GM21526 (cell line): ENCODE measurements around the gene MYO3B.
"Not testable (repeated sequence)": the region's sequence is repeated elsewhere in the genome, so short reads cannot be mapped to it uniquely, and the experiment has no call there.

Experiments used
- ATAC-seq: cut with Tn5 transposase; IDR thresholded peaks from one replicate; pipeline ENCODE4 v1.9.1; 2021; ENCODE audit warnings: moderate library complexity; ENCODE audit not compliant: unreplicated experiment, low FRiP score

Gene MYO3B

GRCh38 chr2:170530284-170530745 lies 352.4 kb downstream of the MYO3B start:
- no peak for ATAC-seq

DNA sequence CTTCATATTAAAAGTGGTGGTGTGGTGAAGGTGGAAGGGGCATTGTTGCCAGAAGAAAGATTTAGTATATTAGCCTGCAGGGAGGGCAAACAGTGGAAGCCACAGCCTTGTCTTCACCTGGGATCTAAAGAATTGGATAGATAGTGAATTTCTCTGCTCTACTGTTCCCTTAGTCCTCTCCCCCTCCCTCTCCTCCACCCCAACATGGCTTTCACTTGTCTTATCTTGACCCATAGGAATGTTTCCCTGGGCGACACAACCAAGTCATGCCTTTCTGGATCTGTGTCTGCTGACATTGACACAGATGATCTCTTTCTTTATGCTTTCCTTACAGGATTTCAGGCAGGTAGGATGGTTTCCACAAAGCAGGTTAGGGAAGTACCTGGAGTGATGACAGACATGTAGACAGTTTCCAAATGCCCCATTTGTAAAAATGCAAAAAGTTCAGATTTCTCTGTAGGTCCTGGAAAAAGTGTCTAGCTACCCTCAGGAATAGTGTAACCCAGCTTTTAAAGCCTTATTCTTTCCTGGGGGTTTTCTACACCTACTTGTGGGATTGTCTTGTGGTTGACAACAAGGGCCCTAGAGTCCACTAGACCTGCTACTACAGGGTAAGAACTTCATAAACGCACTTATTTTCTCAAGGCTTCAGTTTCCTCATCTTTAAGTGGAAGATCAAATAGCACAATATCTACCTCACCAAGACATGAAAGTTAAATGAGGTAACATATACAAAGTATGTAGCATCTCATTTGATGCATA lies 353.0 kb downstream of the MYO3B start:
- ATAC-seq, result no peak

- ATAC-seq, result no peak
Observed at GRCh38 chr2:170531876-170532275, 353.9 kb downstream of the MYO3B start.

DNA sequence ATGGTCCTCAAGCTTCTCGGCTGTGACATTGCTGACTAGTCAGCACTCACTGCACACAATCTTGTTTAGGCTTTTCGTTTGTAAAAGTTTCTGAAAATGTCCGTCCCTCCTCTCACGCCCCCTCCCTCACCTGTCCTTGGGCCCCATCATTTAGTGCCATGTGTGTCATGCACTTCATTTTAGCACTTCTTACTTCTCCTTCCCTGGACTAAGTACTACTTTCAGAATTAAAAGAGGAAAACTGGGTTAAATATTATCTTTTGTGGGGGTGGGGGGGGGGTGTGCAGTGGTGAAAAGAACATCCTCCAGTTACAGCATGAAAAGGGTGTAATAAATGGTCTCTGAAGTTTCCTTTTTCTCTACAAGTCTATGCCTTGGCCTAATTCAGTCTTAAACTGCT lies 355.2 kb downstream of the MYO3B start:
- ATAC-seq, result no peak

DNA sequence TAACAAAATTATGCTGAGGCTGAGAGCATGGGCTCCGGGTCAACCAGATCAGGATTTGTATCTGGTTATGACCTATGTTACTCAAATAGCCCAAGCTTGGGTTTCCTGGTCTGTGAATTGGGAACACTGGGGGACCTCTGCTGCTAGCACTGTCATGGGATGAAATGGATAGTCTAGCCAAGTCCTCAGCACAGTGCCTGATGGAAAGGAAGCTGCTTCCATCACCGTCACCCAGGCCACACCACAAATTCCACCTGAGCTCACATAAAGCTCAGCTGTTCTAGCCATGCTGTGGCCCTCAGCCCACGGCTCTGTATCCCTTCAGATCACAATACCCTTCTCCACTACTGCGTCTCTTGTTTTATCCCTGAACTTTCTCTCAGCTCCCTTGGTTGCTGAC lies 357.6 kb downstream of the MYO3B start:
- no peak for ATAC-seq

GRCh38 chr2:170544817-170545216 lies 366.9 kb downstream of the MYO3B start:
- no peak for ATAC-seq

DNA sequence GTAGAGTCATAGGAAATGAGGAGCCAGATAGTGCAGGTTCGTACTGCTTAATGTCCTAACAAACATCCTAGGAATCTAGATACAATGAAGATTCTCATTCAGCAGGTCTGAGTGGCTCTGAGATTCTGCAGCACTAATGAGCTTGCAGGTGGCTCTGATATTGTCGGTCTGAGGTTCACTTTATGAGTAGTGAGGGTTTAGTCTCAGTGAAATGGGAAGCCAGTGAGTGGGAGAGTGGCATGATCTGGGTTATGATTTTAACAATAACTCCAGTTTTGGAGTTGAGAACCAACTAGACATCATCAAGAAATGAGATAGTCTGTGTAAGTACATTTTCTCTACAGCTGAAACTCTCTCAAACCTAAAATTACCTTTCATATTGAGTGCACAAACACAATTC lies 370.4 kb downstream of the MYO3B start:
- no peak for ATAC-seq

GRCh38 chr2:170550501-170550900 lies 372.6 kb downstream of the MYO3B start:
- ATAC-seq, result no peak

DNA sequence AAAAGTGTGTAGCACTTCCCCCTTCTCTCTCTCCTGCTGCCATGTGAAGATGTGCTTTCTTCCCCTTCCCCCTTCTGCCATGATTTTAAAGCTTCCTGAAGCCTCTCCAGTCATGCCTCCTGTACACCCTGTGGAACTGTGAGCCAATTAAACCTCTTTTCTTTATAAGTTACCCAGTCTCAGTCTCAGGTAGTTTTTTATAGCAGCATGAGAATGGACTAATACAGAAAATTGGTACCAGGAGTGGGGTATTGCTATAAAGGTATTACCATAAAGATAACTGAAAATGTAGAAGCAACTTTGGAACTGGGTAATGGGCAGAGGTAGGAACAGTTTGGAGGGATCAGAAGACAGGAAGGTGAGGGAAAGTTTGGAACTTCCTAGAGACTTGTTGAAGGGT lies 374.0 kb downstream of the MYO3B start:
- not testable (repeated sequence) for ATAC-seq

- ATAC-seq, result no peak
Observed at GRCh38 chr2:170553748-170554147, 375.8 kb downstream of the MYO3B start.

DNA sequence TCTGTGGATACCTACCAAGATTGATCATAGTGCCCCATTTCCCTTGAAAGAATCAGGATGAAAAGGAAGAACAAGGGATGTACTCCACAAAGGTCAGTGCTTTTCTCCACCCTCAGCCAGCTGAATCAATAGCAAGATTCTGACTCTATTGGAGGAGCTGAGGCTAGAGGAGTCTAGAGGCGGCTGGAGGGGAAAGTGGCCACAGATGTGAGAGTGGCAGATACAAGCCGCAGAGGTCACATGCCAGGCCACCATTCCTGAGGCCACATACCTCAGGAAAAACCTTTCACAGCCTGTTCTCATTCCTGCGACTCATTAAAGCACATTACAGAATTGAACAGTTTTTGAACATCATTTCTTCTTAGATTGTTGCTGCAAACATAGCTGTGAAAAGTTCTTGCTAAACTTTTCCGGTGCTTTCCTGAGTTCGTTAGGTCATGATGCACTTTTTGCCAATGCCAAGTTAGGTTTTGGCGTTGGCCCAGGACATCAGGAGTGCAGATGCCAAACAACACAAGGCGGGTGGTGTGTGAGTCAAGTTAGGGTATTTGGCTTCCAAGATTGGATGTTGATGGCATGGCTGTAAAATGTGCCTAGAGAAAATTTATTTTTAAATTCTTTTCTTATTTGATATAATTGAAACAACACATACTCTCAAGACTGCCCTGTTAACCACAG lies 376.5 kb downstream of the MYO3B start:
- ATAC-seq, result no peak

GRCh38 chr2:170562928-170563327 lies 385.0 kb downstream of the MYO3B start:
- ATAC-seq, result no peak

GRCh38 chr2:170563401-170563800 lies 385.5 kb downstream of the MYO3B start:
- no peak for ATAC-seq

DNA sequence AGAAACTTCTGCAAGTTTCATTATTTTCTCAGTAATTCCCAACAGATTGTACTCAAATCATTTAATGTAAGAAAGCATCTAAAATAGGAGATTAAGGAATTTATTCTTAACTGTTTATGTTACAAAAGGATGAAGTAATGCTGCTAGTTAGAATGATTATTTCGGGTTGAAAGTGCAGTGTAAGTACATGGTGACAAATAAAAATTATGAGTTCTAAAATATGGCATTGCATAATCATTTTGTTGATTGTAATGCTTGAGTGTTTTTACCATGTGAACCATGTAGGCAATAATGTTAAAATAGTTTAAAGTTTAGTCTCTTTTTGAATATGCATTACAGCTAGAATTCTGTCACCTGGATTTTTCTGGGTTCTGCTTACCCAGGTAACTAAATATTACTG lies 388.2 kb downstream of the MYO3B start:
- no peak for ATAC-seq

- ATAC-seq, result no peak
Observed at GRCh38 chr2:170567429-170567828, 389.5 kb downstream of the MYO3B start.

DNA sequence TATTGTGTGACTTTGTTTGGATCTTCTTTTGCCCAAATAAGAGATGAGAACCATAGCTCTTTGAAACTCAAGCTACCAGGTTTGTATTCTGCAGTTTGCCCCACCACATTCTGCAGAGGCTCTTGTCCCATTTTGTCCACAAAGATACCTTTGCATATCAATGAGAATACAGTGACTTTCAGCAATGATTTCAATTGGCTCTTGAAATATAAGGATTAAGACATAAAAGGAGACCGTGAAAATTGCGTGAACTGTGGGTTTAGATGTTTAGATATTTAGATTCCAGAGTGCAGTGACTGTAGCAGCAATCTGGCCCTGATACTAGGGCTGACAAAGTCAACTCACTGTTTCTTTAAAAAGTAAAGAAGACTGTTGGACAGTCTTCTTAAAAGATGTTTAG lies 390.6 kb downstream of the MYO3B start:
- ATAC-seq, result no peak

GRCh38 chr2:170571612-170572011 lies 393.7 kb downstream of the MYO3B start:
- ATAC-seq, result no peak

DNA sequence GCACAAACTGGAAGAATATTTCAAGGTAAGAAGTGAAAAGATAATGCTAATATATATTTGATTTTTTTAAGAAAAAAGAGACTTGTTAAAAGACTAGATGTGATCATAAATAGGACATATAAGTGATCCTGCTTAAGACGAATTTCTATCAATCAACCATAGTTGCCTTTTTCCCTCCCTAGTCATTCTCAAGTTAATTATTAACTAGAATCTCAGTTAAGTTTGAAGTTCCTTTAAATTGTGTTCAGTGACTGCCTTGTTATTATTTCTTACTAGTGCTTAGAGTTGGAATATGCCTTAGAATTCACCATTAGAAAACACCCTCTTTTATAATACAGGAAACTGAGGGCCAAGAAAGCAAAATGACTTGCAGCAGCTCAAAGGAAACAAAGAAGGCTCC lies 395.7 kb downstream of the MYO3B start:
- no peak for ATAC-seq

GRCh38 chr2:170576296-170576695 lies 398.3 kb downstream of the MYO3B start:
- ATAC-seq, result no peak

DNA sequence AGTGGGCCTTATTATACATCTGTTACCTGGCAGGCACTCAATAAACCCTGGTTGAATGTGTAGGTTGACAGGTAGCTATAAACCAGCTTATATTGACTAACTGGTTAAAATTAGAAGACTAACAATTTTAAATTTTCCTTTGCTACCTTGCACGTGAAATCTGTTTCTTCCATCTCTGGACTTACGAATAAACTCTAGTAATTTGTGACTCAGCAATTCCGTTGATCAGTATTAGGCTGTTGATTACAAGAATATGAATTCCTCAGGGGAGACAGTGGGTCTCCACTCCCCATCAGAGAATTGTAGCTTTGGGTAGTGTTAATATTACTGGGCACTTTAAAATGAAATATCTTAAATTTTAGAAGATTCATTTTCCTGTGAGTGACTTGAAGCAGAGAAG lies 399.4 kb downstream of the MYO3B start:
- no peak for ATAC-seq

GRCh38 chr2:170578606-170579005 lies 400.7 kb downstream of the MYO3B start:
- no peak for ATAC-seq

DNA sequence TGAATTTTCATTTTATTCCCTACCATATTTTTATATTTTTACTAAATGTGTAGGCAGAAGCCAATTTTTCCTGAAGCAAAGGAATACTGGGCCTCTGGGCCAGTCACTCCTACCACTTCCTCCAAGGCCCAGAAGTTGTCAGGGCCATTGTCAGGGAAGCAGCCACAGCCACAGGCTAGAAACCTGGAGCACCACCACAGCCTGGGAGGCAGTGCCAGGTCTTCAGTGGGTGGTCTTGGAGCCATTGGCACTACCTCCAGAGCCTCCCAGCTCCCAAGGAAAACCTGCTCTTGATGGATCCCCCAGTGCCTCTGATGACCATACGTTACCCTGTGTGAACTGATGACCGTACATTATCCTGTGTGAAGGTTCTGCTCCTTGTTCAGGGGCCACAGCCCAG lies 401.6 kb downstream of the MYO3B start:
- no peak for ATAC-seq
